Right kidney (tissue), 1 donor: ENCODE data around the gene PRICKLE1.
"Not testable (repeated sequence)": the region's sequence is repeated elsewhere in the genome, so short reads cannot be mapped to it uniquely, and the experiment has no call there.

Source experiments
- DNase-seq: peaks from one replicate; pipeline ENCODE4 v3.0.0-alpha.2; 2016

Gene PRICKLE1

DNA sequence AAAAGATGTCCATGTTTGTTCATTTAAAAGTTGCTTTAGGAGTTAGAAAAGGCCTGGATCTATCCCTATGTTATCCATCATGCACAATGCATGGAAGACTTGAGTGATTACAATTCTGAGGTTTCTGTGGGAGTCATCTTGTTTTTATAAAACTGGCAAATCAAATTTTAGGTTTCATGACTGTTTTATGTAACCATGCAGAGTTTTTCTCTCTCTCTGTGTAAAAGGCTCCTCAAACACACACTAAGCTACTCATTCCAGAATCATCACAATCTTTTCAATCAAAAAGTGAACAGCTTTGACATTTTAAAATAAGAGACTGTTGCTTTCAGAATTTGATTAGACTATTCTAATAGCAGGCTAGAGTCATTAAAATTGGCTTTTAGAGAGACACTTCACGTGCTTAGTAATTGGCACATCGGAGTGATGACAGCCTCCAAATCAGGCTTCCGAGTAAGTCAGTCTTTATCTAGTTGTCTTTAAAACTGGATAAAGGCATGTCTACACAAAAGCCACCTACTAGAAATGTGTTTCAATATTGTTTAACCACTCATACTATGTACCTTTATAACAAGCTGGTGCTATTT lies 31.9 kb downstream of the PRICKLE1 start:
- DNase-seq, result no peak

DNA sequence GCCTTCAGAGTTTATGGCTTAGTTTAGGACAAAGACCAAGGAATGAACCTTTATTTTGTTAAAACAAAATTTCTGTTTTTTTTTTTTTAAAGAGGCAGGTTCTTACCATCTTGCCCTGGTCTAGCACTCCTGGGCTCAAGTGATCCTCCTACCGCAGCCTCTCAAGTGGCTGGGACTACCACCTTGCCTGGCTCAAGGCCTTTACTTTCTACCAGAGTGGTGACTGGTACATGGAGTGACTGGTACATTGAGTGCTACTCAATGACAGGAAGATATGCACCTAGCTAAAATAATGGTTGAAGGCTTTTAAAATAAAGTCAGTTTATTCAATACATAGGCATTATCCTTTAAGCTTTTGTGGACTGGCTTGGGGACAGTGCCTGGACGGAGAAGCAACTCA lies 32.6 kb downstream of the PRICKLE1 start:
- DNase-seq, result no peak

DNA sequence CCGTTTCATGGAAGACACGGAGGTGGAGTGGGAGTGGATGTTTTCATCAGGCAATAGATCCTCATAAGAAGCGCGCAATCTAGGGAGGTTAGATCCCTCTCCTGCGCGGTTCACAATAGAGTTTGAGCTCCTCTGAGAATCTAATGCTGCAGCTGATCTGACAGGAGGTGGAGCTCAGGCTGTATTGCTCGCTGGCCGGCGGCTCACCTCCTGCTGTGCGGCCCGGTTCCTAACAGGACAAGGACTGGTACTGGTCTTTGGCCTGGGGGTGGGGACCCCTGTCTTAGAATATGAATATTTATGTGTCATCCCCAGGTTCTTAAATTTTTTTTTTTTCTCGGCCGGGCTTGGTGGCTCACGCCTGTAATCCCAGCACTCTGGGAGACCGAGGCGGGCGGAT lies 36.7 kb downstream of the PRICKLE1 start:
- DNase-seq, result no peak

DNA sequence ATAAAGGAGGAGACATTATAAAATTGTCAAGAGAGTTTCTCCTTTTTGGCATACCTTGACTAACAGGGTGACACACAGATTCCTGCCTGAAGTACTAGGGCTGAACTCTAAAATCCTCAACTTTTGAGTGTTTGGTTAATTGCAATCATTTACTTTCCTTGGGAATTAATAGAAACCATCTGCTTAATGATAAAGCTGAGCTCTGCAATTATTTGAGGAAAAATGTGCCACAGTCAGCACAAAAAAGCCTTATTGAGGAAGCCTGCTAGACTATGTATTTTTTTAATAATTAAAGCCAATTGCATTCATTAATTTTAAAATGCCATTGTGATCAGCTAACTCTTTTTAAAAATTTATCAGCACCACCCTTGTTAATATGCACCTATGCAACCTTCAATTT lies 38.7 kb downstream of the PRICKLE1 start:
- no peak for DNase-seq

DNA sequence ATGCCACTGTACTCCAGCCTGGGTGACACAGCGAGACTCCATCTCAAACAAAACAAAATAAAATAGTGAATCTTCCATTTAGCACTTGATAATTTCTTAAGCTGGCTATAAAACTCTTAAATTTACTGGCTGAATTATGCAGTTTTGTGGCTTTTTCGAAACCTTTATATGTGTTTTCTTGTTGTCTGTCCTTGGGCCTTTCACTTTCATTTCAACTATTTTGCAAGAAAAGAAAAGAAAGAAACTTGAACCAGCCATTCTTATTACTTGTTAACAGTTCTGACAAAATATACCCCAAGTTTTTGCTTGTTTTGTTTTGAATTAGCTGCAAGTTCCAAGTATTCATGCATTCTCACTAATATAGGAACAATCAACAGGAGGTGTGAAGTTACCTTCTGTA lies 42.8 kb downstream of the PRICKLE1 start:
- no peak for DNase-seq

DNA sequence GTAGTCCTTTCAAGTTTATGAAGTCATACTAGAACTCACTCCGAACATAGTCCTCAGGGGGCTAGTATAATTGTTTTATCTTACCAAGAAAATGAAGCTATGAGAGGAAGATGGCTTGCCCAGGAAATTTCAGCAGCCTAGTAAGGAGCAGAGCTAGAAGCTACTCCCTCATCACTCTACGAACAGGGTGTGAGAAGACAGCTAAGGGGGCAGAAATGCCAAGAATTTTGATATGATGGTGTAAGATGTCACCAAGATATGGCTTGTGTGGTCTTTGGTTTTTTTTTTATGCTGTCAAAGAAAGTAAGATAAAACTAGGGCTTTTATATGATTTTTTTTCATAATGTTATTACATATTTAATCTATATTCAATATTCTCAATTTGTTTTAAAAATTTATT lies 47.6 kb downstream of the PRICKLE1 start:
- no peak for DNase-seq

DNA sequence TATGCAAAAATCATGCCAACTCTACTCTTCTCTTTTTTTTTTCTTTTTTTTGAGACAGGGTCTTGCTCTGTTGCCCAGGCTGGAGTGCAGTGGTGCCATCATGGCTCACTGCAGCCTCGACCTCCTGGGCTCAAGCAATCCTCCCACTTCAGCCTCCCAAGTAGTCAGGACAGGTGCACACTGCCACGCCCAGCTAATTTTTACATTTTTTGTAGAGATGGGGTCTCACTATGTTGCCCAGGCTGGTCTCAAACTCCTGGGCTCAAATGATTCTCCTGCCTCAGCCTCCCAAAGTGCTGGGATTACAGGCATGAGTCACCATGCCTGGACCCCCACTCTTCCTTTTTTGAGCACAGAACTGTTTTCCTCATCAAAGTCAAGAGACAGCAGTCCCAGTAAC lies 48.2 kb downstream of the PRICKLE1 start:
- not testable (repeated sequence) for DNase-seq

DNA sequence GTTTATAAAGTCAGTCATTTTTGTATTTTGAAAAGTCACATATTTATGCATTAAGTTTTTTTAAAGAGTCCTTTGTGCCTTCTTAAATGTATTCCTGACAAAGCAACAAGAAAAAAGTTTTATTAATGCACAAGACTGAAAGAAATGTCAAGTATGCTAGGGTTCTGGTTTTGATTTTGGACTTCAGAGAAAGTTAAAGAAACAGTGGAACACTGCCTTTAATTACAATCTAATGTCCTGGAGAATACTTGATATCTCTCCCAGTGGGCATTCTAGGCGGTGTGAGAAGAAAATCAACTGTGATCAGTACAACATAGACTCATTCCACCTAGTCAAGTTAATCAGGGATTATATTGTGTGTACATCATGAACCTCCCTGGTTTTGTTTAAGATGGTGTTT lies 49.9 kb downstream of the PRICKLE1 start:
- DNase-seq, result no peak

DNA sequence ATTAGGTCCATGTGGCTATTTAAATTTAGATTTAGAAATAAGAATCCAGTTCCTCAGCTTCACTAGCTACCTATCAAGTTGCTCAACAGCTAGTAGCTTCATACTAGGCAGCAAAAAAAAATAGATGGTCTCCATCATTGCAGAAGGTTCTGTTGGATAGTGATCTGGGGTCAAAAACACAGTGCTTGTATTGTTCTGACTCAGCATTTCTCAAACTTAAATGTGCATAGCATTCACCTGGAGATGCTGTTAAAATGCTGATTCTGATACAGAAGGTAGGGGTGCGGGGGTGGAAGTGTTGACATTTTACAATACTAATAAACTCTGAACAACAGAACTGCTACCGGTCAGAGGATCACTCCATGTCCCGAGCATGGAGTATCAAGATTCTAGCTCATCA lies 51.3 kb downstream of the PRICKLE1 start:
- DNase-seq, result no peak

DNA sequence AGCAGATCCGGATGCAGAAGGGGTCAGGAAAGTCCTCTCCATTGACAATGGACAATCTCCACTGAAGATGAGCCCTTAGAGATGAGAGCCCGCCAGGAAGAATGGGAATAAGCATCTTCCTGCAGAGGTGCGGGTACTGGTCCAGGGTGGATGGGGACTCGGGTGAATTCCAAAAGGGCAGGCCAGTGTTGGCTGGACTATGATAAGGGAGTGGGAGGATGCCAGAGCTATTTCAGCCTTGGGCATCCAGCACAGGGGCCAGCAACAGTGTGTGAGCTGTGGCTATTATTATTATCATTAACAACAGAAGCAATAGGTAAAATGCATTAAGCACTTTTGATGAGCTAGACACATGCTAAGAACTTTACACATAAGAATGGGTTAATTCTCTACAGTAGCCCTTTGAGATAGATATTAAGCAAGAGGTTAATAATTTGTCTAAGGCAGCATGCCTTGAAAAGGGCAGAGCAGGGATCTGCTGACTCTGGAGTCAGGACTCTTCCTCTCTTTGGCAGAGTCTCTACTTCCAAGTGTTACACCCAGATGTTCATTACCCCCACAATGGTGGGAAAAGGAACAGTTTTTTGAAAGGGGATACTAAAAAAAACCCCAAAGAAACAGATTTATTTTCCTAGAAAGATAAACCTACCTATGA lies 55.2 kb downstream of the PRICKLE1 start:
- no peak for DNase-seq

DNA sequence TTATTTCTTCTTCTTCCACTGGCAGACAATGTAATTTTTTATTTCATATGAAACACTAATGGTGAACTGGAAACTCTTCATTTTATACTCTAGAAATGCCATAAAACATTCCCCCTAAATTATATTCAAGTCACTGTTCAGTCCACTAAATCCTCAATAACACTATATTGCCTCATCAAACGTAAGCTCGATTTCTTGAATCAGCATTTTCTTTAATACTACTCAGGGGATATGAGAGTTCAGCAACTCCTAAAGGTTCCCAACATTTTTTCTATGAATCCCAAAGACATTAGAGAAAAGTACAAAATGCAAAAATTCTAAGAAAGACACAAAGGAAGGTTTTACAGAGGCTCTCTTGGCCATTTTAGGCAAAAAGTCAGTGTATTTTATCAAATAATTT lies 59.3 kb downstream of the PRICKLE1 start:
- DNase-seq, result no peak

DNA sequence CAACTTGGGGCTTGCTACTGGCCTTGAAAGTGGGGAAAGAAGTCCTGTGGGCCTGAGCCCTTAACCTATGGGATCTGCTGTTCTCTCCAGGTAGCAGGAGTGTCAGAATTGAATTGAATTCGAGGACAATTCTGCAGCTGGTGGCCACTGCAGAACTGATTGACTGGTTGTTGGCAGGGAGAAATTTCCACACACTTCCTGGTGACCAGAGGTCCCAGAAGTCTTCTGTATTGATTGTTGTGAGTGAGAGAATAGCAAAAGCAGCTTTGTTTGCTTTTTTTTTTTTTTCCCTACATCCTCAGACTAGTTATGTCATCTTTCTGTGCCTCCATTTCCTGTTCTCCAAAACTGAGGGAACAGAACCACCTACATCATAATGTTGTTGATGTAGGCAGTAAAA lies 64.1 kb downstream of the PRICKLE1 start:
- DNase-seq, result no peak

DNA sequence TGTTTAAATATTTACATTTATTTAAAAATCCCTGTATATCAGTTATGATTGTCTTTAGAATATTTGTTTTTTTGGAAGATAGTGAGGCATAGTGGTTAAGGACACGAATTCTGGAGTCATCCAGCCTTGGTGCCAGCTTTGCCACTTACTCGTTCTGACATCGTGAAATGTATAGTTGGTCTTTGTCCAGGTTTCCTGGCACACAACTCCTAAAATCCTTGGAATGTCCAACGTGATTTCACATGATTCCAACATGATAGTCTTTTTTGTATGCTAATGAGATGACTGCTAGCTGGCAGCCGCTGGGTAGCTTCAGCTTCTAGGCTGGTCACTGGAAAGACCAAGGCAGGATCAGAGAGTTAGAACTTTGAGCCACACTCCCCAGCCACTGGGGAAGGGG lies 64.8 kb downstream of the PRICKLE1 start:
- DNase-seq, result no peak

DNA sequence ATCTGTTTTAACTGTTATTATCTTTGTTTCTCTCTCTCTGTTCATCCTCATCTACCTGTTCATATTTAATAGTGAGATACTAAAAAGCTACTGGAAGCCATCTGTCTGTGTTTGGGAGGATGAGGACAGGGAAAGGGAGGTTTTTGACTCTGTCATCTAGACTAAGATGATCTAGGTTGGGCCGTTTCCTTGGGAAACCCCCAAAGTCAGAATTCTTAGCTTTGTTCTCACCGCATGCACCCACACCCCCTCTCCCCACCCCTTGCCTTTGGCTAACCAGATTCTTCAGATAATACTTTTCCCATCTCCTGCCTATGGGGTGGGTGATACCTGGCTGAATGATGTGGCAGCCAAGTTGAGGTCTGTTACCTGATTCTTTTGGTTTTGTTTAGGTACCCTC lies 73.0 kb downstream of the PRICKLE1 start:
- no peak for DNase-seq

DNA sequence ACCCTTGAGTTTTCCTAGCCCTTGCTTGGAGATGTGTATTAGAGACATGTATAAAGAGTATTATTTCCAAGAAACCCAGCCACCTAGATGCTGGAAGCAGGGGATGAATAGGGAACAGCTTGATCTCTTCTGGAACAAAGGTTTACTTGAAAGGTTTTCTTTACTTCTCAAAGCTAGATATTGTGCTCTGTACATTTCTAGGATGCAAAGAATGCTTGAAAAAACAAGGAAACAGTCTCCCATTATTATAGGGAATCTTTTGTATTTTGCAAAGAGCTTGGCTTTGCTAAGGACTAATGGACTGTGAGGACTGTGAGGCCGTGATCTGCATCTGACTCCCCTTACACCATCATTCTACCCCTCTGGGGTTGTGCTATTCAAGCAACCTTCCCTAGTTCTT lies 77.9 kb downstream of the PRICKLE1 start:
- DNase-seq, result no peak

DNA sequence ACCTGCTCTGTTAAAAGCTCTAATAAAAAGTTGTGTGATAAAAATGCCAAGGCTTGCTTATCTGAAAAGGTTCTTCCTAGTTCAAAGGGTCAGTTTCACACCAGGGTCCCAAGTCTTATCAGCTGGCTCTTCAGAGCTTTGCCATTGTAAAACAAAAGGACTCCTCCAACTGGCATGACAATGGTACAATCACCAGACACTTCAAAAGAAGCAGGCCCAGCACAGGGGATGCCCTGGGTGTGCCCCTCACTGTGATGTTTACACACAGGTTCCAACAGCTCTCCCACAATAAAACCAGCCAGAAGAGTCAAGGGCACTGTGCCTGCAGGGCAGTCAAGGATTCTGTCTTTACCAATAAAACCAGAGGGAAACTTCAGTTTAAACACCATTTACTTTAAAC lies 78.7 kb downstream of the PRICKLE1 start:
- DNase-seq, result no peak

DNA sequence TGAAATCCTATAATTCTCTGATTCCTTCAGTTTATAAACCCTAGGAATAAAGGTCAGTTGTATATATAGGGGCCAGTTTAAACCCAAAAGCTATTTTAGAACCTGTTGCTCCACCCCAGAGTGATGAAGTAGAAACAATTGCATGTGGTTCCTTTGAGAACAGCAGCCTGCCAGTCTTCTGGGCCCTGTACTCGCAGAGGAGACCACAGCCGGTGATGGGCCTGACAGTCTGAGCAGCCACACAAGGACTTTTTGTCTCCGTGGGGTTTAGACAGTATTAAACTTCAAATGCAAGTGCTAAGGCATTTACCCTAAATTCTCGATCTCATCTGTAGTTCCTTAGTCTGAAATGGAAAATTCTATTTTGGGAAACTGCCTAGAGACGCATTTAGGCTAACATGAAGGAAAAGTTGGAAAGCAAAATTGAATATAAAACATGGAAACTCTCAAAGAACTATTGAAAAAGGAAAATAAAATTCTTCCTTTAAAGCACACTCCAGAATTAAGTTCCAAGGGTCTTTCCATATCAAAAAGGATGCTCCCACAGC lies 80.6 kb downstream of the PRICKLE1 start:
- DNase-seq, result no peak

DNA sequence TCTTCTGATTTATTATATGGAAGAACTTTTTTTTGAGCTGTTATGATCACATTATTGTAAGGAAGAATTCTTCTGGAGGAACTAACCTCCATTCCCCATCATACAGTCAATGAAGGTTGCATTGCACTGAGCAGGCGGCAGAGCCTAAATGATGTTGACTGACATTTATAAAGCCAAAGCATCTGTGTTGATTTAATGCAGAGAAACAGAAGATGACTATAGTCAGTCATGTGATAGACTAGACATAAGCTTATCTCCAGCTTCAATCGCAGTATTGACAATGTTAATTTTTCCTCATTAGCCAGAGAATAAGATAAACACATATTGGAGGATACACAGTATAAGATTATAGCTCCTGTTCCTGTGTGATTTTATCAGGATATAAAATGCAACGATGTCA lies 82.0 kb downstream of the PRICKLE1 start:
- DNase-seq, result no peak

DNA sequence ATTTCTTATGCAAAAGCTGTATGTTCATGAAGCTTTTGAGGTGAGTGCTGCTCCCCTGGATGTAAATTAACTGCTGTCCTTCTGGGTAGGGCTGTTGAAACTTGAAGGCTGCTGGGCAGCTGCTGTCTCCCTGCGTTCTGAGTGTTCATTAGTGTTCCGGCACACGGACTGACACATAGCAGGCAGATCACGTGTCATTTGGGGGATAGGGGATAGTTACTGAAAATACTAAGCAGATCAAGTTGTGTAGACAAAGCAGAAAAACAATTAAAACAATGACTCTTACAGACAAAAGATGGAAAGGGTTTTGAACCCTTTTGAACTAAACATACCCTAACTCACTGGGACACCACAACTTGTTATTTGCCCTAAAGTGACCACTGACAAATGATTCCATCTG lies 82.5 kb downstream of the PRICKLE1 start:
- DNase-seq, result no peak

DNA sequence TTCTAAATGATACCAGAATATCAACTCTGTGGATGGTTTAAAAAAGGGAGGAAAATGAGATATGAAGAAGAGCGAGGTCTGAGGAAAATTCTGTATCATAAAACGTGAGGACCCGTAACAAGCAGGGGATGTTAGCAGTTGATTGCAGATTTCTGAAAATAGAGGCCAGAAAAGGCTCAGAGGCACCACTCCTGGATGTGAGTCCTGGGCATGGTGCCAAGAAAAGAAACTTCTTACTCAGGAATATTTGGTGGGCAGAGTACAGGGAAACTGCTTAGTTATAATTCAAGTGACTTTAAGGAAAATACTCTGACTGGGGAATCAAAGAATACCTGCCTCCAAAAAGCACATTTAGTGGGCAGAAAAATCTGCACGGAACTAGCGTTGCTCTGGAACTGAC lies 85.5 kb downstream of the PRICKLE1 start:
- peak; percentile 25 for DNase-seq

DNA sequence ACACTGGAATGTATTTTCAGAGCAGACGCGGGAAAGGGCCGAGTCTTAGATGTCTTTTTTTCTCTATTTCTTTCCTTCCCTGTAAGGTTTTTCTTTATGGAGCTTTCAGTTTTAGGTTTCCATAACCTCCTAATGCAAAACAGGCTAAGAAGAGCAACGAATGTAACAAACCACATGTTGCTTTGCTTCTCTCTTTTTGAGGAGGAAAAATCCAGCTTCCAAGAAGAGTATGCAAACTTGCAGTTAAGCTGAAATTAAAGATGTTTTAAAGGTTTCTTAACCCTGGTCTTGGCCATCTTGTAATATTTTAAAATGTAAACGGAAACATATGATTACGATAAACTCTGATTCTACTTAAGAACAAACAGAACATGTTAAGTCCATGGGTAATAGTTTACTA lies 86.9 kb downstream of the PRICKLE1 start:
- DNase-seq, result no peak

DNA sequence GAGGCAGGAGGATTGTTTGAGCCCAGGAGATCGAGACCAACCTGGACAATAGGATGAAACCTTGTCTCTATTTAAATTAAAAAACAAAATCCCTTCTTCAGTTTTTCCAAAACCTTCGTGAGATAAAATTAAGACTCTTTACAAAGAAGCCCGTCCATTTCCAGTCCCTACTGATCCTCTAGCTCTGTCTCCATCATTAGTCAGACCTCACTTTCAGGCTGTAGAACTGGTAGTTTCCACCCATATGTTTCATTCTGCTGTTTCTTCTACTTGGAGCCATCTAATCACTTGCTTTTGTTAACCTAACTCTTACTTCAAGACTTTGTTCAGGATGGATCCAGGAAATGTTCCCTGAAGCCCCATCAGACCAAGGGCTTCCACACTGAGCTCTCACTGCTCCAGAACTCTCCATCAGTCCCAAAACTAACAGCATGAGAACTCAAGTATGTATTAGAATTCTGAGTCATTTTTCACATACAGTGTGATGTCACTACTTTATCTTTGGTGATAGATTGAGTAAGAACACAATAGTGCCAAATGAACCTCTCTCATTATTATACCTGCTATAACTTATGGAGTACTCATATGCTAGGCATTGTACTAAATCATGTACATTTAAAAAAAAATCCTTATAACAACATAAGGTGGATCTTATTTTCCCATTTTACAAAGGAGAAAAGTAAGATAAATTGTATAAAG lies 90.8 kb downstream of the PRICKLE1 start:
- no peak for DNase-seq

DNA sequence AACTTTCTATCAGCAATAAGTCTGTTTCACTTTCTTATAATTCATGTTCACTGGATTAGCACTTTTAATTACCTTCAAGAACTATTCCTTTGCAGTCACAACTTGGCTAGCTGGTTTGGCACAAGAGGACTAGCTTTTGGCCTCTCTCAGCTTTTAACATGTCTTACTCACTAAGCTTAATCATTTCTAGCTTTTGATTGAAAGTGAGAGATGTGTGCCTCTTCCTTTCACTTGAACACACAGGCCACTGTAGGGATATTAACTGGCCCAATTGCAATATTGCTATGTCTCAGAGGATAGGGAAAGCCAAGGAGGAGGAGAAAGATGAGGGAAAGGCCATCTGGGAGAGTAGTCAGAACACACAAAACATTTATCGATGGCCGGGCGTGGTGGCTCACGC lies 92.7 kb downstream of the PRICKLE1 start:
- no peak for DNase-seq

DNA sequence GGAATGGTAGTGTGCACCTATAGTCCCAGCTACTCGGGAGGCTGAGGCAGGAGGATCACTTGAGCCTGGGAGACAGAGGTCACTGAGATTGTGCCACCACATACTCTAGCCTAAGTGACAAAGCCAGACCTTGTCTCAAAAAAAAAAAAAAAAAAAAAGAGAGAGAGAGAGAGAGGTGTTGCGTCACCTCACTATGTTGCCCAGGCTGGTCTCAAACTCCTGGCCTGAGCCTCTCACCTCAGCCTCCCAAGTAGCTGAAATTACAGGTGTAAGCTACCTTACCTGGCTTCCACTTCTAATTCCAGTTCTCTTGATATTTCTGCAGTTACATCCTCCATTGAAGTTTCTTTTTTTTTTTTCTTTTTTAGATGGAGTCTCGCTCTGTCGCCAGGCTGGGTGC lies 94.3 kb downstream of the PRICKLE1 start:
- DNase-seq, result no peak
